HuH-7.5 (cell line): ENCODE measurements around the gene SLC45A1.

ENCODE experiments used
- DNase-seq: peaks from one replicate; pipeline ENCODE4 v3.0.0; 2011; ENCODE audit warnings: low spot score

SLC45A1 gene

DNA sequence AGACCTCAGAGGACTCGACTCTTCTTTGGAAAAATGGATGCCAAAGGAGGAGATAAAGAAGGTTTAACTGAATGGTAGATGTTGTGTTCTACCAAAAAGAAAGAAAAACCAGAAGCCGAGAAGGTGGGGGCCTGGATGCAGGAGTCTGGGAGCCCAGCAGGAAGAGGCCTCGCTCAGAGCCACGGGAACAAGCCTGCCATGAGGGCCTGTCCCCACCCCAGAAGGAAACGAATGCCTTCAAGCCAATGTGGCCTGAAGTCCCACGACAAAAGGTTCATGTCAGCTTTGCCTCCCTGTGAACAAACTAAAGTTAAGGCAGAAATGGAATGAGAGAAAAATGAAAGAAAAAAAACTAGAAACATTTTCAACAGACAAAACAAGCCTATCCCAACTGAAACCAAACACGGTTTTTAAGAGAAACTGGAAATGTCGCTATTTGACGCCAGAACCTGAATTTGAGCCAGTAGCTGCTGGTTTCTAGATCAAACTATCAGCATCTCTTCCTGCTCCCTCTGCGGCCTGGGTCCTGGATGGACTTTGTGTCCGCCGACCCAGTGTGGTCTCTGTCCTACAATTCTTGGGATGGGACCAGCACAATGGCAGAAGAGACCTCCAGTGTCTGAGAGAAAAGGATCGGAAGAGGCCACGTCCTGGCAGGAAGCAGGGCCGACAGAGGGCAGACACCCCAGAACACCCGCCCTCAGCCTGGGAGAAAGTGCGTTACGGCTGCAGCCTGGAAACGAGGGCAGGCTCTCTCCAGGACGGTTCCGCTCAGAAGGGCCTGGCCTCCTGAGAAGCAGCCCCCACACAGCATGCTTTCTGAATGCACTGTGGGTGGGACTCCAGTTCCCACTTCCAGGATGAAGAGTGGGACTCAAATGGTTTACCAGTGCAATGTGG is 35.2 kb downstream of the SLC45A1 start:
- no peak for DNase-seq

DNA sequence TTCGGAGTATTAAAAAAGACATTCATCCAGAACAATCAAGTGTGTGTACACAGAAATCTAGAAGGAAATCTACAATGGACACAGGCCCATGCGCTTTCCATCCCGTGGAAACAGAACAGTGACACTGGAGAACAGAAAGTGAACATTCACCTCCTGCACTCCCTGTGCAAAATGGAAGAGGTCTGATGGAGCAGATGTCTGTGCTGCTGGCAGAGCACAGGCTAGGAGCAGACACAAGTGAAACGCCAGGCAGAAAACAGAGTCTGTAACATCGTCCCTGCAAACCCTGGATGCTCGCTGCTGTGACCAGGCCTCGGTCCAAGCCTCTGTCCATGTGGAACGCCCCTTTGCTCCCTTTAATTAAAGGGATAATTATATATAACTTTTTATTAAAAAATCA is 36.1 kb downstream of the SLC45A1 start:
- no peak for DNase-seq

DNA sequence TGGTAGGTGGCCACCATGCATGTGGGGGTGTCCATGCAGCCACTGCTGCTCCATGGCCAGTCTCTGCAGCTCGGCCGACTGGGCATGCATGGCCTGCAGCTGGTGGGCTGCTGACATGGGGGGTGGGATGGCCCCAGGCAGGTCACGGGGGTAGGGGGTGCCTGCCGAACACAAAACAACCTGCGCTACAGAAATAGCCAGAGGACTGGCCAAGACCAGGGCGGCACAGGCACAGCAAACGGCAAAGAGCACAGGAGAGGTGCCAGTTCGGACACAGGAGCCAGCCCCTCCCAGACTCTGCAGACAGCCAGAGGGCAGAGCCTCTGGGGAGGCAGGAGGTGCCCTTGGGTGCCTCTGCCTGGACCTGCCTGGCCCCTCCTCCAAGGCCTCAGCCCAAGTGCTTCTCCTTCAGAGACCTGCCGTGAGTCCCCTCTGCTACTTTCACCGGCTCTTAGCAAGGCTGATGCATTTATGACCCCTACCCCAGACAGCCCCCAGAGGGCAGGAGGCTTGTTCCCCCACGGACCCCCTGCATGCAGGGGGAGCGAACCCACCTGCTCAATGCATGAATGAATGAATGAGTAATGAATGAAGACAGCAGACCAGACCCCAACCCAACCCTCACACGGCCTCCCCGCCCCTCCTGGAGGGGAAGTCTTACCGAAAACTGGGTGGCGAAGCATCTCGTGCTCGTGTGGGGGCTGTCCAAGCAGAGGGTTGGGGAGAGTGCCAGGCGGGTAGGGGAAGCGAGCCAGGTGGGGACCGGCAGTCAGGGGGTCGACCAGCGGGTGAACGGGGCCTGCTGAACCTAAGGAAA is 37.7 kb downstream of the SLC45A1 start:
- DNase-seq = no peak

DNA sequence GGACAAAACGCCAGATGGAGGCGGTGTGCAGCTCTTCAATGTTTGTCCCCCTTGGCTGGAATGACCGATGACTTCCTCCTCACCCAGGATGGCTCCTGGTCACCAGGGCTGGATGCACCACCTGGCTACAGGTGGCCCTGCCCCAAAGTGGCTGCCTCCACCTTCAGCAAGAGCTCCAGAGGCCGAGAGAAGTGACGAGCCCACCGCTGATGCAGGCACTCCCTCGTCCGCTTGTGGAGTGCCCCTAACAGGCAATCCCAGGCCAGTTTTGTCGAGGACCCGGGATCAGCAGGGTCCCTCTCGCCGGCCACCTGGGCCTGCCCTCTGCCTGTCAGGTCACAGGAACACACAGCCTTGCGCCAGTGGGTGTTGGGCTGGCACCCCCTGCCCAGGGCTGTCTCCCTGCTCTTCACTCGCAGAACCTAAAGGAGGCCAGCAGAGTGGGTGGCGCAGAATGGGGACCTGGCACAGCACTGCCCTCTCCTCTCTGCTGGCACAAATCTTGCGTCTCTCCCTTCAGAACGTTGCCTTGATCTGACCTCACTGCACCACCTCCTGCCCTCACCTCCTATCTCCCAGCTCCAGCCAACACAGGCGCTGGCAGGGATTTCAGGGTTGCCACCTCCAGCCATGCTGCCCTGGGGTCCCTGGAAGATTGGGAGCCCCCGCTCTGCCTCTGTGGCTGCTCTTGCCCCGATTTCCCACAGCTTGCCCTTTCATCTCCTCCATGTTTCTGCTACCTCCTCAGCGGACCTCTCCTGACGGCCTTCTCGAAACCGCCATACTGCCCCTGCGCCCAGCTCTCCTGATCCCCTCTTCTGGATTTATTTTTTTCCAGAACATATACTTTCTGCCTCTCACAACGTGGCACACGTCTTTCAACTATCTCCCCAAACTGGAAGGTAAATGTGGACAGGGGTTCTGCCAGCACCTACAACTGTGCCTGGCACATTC is 38.6 kb downstream of the SLC45A1 start:
- no peak for DNase-seq

- DNase-seq = no peak
Observed at GRCh38 chr1:8357329-8358101, 39.6 kb downstream of the SLC45A1 start.

GRCh38 chr1:8358241-8358896 is 40.5 kb downstream of the SLC45A1 start:
- no peak for DNase-seq

GRCh38 chr1:8358897-8359616 is 41.1 kb downstream of the SLC45A1 start:
- no peak for DNase-seq

GRCh38 chr1:8359617-8360481 is 41.9 kb downstream of the SLC45A1 start:
- DNase-seq = no peak

DNA sequence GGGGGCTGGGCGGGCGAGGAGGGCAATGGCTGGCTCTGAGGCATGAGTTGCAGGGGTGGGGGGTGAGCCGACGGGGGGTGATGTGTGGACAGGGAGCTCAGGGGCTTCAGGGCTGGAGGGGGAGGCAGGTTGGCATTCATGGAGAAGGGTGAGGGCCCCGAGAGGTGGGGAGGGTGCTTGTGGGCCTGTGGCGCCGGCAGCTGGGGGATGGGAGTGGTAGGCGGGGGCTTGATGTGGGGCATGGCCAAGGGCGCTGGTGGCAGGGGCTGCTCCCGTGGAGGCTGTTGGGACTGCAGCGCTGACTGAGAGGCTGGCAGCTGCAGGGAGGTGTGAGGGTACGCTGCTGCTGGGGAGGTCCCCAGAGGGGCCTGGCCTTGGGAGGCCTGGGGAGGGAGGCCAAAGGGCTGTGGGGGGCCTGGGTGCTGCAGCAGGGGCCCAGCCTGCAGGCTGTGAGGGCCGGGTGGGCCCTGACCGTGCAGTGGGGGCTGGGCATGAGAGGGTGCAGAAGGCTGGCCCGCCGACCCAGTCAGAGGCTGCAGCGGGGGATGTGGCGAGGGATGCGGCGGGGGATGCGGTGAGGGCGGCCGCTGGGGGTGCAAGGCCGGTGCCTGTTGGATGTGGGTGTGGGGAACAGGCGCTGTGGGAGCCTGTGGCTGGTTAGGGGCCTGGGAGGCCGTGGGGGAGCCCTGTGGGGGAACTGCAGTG is 42.7 kb downstream of the SLC45A1 start:
- DNase-seq = no peak

DNA sequence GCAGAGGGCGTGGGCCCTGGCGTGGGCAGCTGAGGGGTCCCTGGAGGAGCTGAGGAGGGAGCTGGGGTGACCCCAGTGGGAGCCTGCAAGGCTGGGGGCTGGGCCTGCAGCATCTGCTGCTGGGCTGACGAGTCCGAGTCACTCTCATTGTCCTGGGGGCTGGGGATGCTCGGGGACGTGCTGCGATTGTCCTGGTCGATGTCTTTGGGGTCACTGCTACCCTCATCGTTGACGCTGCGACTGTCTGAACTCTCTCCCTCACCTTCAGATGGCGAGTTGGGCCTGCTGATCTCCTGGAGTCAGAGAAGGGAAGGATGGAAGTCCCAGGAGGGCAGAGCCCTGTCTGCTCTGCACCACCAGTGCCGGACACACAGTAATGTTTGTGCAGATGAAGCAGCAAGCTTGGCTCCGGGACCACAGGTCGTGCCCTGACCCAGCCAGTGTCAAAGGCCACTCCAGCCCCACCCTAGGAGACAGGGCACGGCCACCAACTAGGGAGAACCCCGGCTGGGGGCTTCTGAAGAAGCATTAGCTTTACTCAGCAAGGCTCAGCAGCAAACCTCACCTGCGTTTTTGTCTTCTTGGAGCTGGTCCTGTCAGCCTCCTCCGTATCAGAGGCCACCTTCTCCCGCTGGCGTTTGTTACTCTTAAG is 43.4 kb downstream of the SLC45A1 start:
- no peak for DNase-seq

- no peak for DNase-seq
Observed at GRCh38 chr1:8362701-8363101, 44.8 kb downstream of the SLC45A1 start.

GRCh38 chr1:8363186-8363766 is 45.4 kb downstream of the SLC45A1 start:
- no peak for DNase-seq

DNA sequence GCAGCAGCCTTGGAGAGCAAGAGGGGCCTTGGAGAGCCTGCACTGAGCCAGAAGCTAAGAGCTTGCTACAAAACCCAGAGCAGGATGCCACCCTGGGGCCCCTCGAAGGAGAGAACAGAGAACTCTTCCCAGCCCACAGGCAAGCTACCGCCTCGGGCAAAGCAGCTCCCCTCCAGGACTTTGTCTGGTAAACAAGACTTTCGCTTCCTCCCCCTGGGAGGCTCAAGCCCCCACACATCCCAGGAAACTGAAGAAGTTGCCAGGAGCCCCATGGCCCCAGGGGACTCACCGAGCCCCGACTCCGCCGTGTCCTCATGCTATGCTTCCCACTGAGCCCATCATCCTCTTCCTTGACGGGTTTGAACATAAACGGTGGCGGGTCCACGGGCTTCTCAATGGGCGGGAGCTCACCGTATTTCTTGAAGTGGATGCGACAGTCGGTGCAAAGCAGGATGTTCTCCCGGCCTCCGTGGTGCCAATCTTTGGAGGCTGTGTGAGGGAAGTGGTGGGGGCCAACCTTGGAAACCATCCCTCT is 45.9 kb downstream of the SLC45A1 start:
- no peak for DNase-seq

DNA sequence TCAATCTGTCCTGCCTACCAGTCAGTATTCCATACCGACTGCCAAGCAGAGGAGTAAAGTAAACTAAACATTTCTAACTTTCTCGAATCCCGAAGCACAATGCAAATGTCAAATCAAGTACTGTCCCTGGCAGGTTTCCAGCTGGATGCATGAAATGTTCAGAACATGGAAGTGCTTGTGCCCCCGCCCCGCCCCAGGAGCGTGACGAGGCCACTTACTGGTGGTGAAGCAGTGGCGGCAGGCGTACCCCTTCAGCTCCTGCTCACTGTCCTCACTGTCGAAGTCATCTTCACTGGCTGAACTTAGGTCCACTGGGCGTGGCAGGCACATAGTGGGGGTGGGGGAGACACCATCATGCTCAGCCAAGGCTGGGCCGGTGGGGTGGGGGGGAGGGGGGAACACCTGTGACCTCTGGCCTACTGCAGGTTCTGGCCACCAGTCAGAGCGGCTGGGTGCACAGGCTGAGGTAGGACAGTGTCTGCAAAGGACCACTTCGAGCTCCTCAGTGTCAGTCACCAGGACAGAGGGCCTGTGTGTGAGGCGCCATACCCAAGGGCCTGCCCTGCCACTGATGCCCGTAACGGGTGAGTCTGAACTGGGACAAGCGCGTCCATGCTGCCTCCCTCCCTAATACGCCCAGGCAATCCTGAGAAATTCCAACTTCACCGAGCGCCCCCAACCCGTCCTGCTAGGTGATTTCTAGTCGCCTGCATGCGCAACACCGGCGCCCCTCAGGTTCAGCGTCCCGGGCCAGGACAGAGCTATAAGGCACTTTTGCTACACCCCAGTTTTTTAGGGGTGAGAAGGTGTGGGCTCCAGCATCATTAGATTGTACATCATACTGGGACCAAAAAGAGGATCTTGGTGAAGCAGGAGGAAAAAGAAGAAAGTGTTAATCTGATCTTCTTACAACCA is 46.9 kb downstream of the SLC45A1 start:
- DNase-seq = no peak

DNA sequence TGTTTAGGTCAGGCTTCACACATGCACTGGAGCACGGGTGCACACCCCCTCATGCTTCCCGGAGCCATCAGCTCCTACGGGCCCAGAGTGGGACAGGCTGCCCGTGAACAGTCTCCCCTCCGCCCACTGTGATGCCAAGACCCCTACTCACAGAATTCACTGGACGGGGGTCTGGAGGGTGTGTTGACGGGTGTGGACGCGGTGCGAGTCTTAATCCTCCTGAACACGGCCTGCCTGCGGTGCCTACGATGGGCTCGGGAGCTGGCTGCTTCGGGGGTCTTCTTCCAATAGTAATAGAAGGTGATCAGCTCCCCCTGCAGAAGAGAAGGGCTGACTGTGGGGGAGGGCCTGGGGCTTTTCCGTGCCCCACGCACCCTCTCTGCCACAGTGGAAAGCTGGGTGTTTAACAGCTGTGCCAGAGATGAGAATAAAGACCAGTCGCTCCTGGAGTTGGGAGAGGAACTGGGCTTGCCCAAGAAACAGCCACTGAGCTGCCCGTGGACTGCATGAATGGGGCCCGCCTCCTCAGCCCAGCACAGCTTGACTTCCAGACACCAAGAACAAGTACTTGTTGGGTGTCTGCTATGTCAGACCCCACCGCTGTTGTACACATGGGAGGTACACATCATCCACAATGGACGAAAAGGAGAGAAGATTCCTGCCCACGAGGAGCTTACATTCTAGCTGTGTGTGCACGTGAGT is 47.9 kb downstream of the SLC45A1 start:
- DNase-seq = no peak
